Measurements from ENCODE around the gene MAGEA4. TPM values are rescaled to one million over a fixed set of nuclear protein-coding genes. Genes with fewer than 3 reads are reported as not detected.

MAGEA4 gene
- total RNA-seq, 1 donor from 2014 or later: not detected

- no peaks in the 10 kb centered on the region for H3K36me3 Mint-ChIP-seq (ENCODE audit: low read depth)
- H3K27ac Mint-ChIP-seq: no peak overlapping the region
- no peak overlapping the region for H3K4me3 Mint-ChIP-seq
- intact Hi-C loops (cut with micrococcal nuclease): no loop called here
- ATAC-seq (ENCODE audit: low read depth) (no peak), DNase-seq (no peak)
- ChIA-PET CTCF (no interaction called here), POLR2A (no interaction called here)
- TF ChIP-seq CTCF (IDR thresholded peaks at IDR 0.05): no peak
- H3K9me3 Mint-ChIP-seq: no peaks in the 10 kb centered on the region
- H3K4me1 Mint-ChIP-seq: no peaks in the 10 kb centered on the region
- H3K27me3 Mint-ChIP-seq: no peaks in the 10 kb centered on the region
These were observed 10.0 kb downstream of the MAGEA4 start for GRCh38 chrX:151922692-151923091.

DNA sequence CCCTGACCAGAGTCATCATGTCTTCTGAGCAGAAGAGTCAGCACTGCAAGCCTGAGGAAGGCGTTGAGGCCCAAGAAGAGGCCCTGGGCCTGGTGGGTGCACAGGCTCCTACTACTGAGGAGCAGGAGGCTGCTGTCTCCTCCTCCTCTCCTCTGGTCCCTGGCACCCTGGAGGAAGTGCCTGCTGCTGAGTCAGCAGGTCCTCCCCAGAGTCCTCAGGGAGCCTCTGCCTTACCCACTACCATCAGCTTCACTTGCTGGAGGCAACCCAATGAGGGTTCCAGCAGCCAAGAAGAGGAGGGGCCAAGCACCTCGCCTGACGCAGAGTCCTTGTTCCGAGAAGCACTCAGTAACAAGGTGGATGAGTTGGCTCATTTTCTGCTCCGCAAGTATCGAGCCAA, 11.0 kb downstream of the MAGEA4 start:
- H3K4me3 Mint-ChIP-seq: no peak overlapping the region
- ATAC-seq (ENCODE audit: low read depth) (no peak), DNase-seq (no peak)
- no peak for TF ChIP-seq CTCF (IDR thresholded peaks at IDR 0.05)
- no peaks in the 10 kb centered on the region for H3K27me3 Mint-ChIP-seq
- no peak overlapping the region for H3K27ac Mint-ChIP-seq
- ChIA-PET CTCF (no interaction called here), POLR2A (no interaction called here)
- H3K9me3 Mint-ChIP-seq: no peaks in the 10 kb centered on the region
- intact Hi-C loops (cut with micrococcal nuclease): no loop called here
- no peaks in the 10 kb centered on the region for H3K4me1 Mint-ChIP-seq
- H3K36me3 Mint-ChIP-seq (ENCODE audit: low read depth): no peaks in the 10 kb centered on the region

GRCh38 chrX:151929126-151929525, 16.4 kb downstream of the MAGEA4 start:
- no peaks in the 10 kb centered on the region for H3K4me1 Mint-ChIP-seq
- no peaks in the 10 kb centered on the region for H3K9me3 Mint-ChIP-seq
- no peaks in the 10 kb centered on the region for H3K36me3 Mint-ChIP-seq (ENCODE audit: low read depth)
- DNase-seq (no peak), ATAC-seq (ENCODE audit: low read depth) (no peak)
- ChIA-PET POLR2A (no interaction called here), CTCF (no interaction called here)
- no peaks in the 10 kb centered on the region for H3K27me3 Mint-ChIP-seq
- H3K4me3 Mint-ChIP-seq: no peak overlapping the region
- no peak overlapping the region for H3K27ac Mint-ChIP-seq
- TF ChIP-seq CTCF (IDR thresholded peaks at IDR 0.05): no peak
- intact Hi-C loops (cut with micrococcal nuclease): no loop called here

DNA sequence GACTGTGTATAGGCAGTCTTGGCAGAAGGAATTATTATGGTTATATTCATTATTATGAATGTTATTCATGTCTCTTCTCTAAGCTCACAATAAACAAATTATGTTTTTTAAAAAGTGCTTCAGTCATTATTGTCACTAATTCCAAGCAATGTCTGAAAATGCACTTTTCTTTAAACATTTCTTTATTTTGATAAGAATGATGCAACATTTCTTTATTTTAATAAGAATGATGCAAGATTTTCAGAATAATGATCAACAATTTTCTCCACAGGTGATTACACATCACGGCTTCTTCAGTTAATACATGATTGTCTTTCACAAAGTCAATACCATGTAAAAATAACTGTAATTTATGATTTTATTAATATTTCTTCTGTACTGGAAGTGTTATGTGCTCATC, 22.7 kb downstream of the MAGEA4 start:
- intact Hi-C loops (cut with micrococcal nuclease): no loop called here
- DNase-seq (no peak), ATAC-seq (ENCODE audit: low read depth) (no peak)
- Mint-ChIP-seq H3K36me3 (ENCODE audit: low read depth) (no peaks in the 10 kb centered on the region), H3K27ac (no peak overlapping the region), H3K4me3 (no peak overlapping the region), H3K9me3 (no peaks in the 10 kb centered on the region), H3K27me3 (no peaks in the 10 kb centered on the region), H3K4me1 (no peaks in the 10 kb centered on the region)
- ChIA-PET CTCF (no interaction called here), POLR2A (no interaction called here)
- TF ChIP-seq CTCF (IDR thresholded peaks at IDR 0.05): no peak

GRCh38 chrX:151938172-151938571, 25.5 kb downstream of the MAGEA4 start:
- Mint-ChIP-seq H3K36me3 (ENCODE audit: low read depth) (no peaks in the 10 kb centered on the region), H3K9me3 (no peaks in the 10 kb centered on the region), H3K4me1 (no peaks in the 10 kb centered on the region), H3K27ac (no peak overlapping the region), H3K27me3 (no peaks in the 10 kb centered on the region), H3K4me3 (no peak overlapping the region)
- POLR2A ChIA-PET: no interaction called here
- DNase-seq (no peak), ATAC-seq (ENCODE audit: low read depth) (no peak)
- intact Hi-C loops (cut with micrococcal nuclease): no loop called here
- CTCF ChIA-PET: no interaction called here
- TF ChIP-seq CTCF (IDR thresholded peaks at IDR 0.05): no peak

Data from activated B cell treated with CpG ODN at 0.5 μM for 24 hours (primary cell).